ENCODE data around the gene OCRL. TPM values are rescaled to one million over a fixed set of nuclear protein-coding genes. Genes with fewer than 3 reads are reported as not detected.

The OCRL gene
- total RNA-seq, 1 experiment from 2014 or later, result 41.4 TPM

DNA sequence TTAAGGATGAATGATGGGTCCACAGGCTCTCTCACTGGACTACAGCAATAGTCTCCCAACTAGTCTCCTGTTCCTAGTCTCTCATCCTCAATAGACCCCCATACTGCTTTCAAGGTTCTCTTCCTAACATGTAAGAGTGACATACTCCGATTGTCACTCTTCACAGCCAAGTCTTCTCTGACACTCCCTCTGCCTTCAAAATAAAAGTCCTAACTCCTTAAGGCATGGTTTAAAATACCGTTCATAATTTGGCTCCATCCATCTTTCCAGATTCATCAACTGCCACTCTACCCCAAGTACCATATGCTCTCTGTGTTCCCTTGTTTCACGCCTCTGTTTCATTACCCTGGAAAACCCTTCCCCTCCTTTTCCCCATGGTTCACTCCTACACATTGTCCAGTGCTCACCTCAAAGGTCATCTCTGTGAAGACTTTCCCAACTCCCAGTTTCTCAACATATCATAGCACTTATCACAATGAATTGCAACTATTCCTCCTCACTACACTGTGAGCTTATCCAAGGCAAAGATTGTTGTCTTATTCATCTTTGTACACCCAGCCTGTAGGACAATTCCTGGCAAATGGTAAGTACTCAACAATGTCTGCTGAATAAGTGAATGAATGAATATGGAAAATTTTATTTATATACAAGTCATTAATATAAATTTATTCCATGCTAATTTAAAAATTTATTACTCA is 42.8 kb upstream of the OCRL start:
- H3K79me2 ChIP-seq (ENCODE audit: low read depth), result no peaks in the 10 kb centered on the region
- no peaks in the 10 kb centered on the region for H3K9me2 ChIP-seq (ENCODE audit: insufficient read depth)
- no peak overlapping the region for H2AFZ ChIP-seq
- CTCF ChIA-PET, result no interaction called here
- intact Hi-C loops (cut with micrococcal nuclease; ENCODE audit: unreplicated experiment), result loop anchor here (10.0 kb wide), 1 partner anchor 68 kb away; no protein-coding TSS in a partner anchor
- H3K4me3 ChIP-seq, result no peak overlapping the region
- BruUV-seq (replicated peaks), result no TSS peak
- H3K4me2 ChIP-seq, result no peak overlapping the region
- DNase-seq, result no peak
- no peaks in the 10 kb centered on the region for H4K20me1 ChIP-seq (ENCODE audit: insufficient read depth)
- no peaks in the 10 kb centered on the region for H3K9me3 ChIP-seq (ENCODE audit: insufficient read depth, low read depth)
- H3K27me3 ChIP-seq (ENCODE audit: insufficient read depth, low read depth), result no peaks in the 10 kb centered on the region
- no peaks in the 10 kb centered on the region for H3K4me1 ChIP-seq (replicated peaks; ENCODE audit: insufficient read depth)
- peaks cover 20% of the 10 kb centered on the region; the same call in 1 of the 2 replicates for H3K36me3 ChIP-seq (ENCODE audit: low read depth)
- POLR2A ChIA-PET (ENCODE audit: unreplicated experiment), result no interaction called here
- H3K27ac ChIP-seq, result no peak overlapping the region
- H3F3A ChIP-seq (ENCODE audit: insufficient read depth, low read depth), result no peaks in the 10 kb centered on the region
- TF ChIP-seq, protein P1, sequence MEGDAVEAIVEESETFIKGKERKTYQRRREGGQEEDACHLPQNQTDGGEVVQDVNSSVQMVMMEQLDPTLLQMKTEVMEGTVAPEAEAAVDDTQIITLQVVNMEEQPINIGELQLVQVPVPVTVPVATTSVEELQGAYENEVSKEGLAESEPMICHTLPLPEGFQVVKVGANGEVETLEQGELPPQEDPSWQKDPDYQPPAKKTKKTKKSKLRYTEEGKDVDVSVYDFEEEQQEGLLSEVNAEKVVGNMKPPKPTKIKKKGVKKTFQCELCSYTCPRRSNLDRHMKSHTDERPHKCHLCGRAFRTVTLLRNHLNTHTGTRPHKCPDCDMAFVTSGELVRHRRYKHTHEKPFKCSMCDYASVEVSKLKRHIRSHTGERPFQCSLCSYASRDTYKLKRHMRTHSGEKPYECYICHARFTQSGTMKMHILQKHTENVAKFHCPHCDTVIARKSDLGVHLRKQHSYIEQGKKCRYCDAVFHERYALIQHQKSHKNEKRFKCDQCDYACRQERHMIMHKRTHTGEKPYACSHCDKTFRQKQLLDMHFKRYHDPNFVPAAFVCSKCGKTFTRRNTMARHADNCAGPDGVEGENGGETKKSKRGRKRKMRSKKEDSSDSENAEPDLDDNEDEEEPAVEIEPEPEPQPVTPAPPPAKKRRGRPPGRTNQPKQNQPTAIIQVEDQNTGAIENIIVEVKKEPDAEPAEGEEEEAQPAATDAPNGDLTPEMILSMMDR (conservative IDR thresholded peaks at IDR 0.05), result no peak
- no peak for TF ChIP-seq EZH2 (IDR thresholded peaks at IDR 0.05; ENCODE audit: low read depth)

DNA sequence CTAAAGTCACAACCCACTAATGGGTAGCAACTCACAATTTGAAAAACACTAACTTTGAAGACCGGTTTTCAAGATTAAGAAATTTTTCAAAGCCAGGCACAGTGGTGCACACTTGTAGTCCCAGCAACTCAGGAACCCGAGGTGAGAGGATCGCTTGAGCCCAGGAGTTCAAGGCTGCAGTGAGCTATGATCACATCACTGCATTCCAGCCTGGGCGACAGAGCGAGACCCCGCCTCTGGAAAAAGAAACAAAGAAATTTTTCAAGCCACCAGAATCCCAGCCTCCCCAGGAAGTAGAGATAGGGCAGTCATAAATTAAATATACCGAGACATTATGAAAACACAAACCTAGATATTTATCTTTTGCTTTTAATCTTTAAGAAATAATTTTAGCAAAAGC is 29.7 kb upstream of the OCRL start:
- intact Hi-C loops (cut with micrococcal nuclease; ENCODE audit: unreplicated experiment), result loop anchor here (10.0 kb wide), 1 partner anchor 46 kb away; no protein-coding TSS in a partner anchor
- BruUV-seq (replicated peaks), result no TSS peak
- POLR2A ChIA-PET (ENCODE audit: unreplicated experiment), result no interaction called here

GRCh38 chrX:129511689-129512088 is 28.4 kb upstream of the OCRL start:
- no TSS peak for BruUV-seq (replicated peaks)
- Histone ChIP-seq H3K27ac (no peak overlapping the region), H3K9me2 (ENCODE audit: insufficient read depth) (no peaks in the 10 kb centered on the region), H3K27me3 (ENCODE audit: insufficient read depth, low read depth) (no peaks in the 10 kb centered on the region), H3K36me3 (ENCODE audit: low read depth) (peaks cover 12% of the 10 kb centered on the region), H3K4me2 (no peak overlapping the region), H3K9me3 (ENCODE audit: insufficient read depth, low read depth) (no peaks in the 10 kb centered on the region), H3K4me1 (replicated peaks; ENCODE audit: insufficient read depth) (no peaks in the 10 kb centered on the region), H3K79me2 (ENCODE audit: low read depth) (no peaks in the 10 kb centered on the region), H3F3A (ENCODE audit: insufficient read depth, low read depth) (no peaks in the 10 kb centered on the region; the same call in 1 of the 2 replicates), H4K20me1 (ENCODE audit: insufficient read depth) (no peaks in the 10 kb centered on the region), H2AFZ (no peak overlapping the region), H3K4me3 (no peak overlapping the region)
- no peak for TF ChIP-seq EZH2 (IDR thresholded peaks at IDR 0.05; ENCODE audit: low read depth)
- TF ChIP-seq, protein P1 (conservative IDR thresholded peaks at IDR 0.05), result no peak
- DNase-seq, result no peak
- intact Hi-C loops (cut with micrococcal nuclease; ENCODE audit: unreplicated experiment), result loop anchor here (10.0 kb wide), 1 partner anchor 47 kb away; no protein-coding TSS in a partner anchor
- ChIA-PET CTCF (no interaction called here), POLR2A (ENCODE audit: unreplicated experiment) (no interaction called here)

More for the DNA sequence above, 29.7 kb upstream of the OCRL start:
- no peak overlapping the region for H3K4me2 ChIP-seq
- H4K20me1 ChIP-seq (ENCODE audit: insufficient read depth), result no peaks in the 10 kb centered on the region
- H3K9me3 ChIP-seq (ENCODE audit: insufficient read depth, low read depth), result no peaks in the 10 kb centered on the region
- H3K36me3 ChIP-seq (ENCODE audit: low read depth), result peaks cover 9% of the 10 kb centered on the region
- H3K9me2 ChIP-seq (ENCODE audit: insufficient read depth), result no peaks in the 10 kb centered on the region
- H3K79me2 ChIP-seq (ENCODE audit: low read depth), result no peaks in the 10 kb centered on the region
- no peaks in the 10 kb centered on the region for H3K27me3 ChIP-seq (ENCODE audit: insufficient read depth, low read depth)
- no peak overlapping the region for H3K27ac ChIP-seq
- CTCF ChIA-PET, result no interaction called here
- no peak overlapping the region for H3K4me3 ChIP-seq
- TF ChIP-seq, protein P1 (conservative IDR thresholded peaks at IDR 0.05), result no peak
- no peak for TF ChIP-seq EZH2 (IDR thresholded peaks at IDR 0.05; ENCODE audit: low read depth)
- no peaks in the 10 kb centered on the region; the same call in 1 of the 2 replicates for H3F3A ChIP-seq (ENCODE audit: insufficient read depth, low read depth)
- no peak for DNase-seq
- H2AFZ ChIP-seq, result no peak overlapping the region
- H3K4me1 ChIP-seq (replicated peaks; ENCODE audit: insufficient read depth), result no peaks in the 10 kb centered on the region
